Stomach (tissue), 4 donors: ENCODE results near the gene ITPKC.

Experiments
- CTCF ChIP-seq, 7 experiments: fragments of 450-650 bp in 4 of 7; fragments of 200-600 bp in 3 of 7; sonication (generic) in 3 of 7; IDR thresholded peaks; one replicate each; pipeline ENCODE4 v1.5.1; 2016 to 2019; ENCODE audit warnings: antibody characterized with exemption in 7 of 7, control low read depth in 2 of 7, mild to moderate bottlenecking in 1 of 7
- EP300 ChIP-seq: sonication (generic); formaldehyde crosslinking; IDR thresholded peaks from one replicate; pipeline ENCODE4 v1.6.1; 2017; ENCODE audit warnings: antibody characterized with exemption

DNA sequence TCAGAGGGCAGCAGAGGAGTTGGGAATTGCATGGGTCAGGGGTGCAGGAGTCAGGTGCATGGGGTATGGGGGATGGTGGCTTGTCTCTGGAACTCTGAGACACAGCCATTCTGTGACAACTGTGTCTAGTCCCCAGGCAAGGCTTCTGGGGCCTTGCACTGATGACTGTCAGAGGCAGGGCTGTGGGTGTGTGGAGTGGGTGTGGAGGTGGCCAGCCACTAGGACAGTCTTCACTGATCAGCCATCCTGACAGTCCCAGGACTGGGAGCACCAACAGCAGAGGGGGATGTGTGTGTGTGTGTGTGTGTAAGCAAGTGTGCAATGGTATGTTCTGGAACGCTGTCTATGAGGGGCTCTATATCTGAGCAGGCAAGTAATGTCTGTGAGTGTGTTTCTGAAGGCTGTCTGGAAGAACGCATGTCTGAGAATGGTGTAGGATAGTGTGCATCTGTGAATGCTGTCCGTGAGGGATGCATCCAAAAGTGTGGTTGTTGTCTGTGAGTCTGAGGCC lies 31.8 kb upstream of the ITPKC start:
- TF ChIP-seq EP300 (no peak), CTCF (IDR thresholded peaks at IDR 0.05) (no peak)
